ENCODE data around the gene AKT1.

Gene AKT1

DNA sequence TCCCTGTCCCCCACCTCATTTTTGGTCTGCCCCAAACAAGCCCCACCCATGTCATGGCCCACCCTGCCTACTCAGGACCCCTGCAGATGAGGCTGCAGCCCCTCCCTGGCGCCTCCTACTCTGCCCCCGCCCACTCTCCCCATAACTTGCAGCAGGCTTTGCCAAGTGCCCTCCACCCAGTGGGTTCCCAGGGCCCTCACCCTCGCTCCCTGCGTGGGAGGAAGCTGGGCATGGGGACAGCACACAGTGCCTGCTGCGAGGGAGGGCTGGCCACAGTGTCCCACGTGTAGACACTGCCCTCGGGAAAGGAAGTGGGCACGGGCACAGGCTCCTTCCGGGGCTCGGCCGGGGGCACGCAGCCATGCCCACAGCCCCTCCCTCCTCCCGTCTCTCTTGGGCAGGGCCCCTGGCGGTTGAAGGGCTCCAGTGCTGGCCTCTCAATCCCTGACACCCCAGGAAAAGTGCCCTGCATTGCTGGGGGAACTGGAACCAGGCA is 9.4 kb downstream of the AKT1 start:
- DNase-seq (ENCODE audit: low spot score) = no peak

- DNase-seq (ENCODE audit: low spot score) = no peak
Measured at GRCh38 chr14:104785708-104786080, 9.9 kb downstream of the AKT1 start.

GRCh38 chr14:104784846-104785707 is 10.5 kb downstream of the AKT1 start:
- DNase-seq (ENCODE audit: low spot score) = no peak

- no peak for DNase-seq (ENCODE audit: low spot score)
Measured at GRCh38 chr14:104784218-104784568, 11.4 kb downstream of the AKT1 start.

GRCh38 chr14:104783484-104784217 is 11.9 kb downstream of the AKT1 start:
- no peak for DNase-seq (ENCODE audit: low spot score)

DNA sequence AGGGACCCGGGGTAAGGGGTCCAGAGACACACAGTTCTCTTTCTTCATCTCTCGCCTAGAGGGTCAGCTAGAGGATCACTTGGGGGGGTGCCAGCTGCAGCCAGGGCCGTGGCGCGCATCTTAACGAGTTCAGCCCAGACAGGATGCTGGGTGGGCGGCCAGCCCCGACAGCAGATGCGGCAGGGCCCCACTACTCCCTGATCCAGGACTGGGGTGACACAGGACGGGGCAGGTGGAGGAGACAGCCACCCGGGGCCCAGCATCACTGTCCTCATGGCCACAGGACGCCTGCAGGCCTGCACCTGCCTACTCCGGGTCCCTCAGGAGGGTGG is 12.8 kb downstream of the AKT1 start:
- no peak for DNase-seq (ENCODE audit: low spot score)

- DNase-seq (ENCODE audit: low spot score) = no peak
Measured at GRCh38 chr14:104782086-104782807, 13.3 kb downstream of the AKT1 start.

GRCh38 chr14:104781271-104782077 is 14.1 kb downstream of the AKT1 start:
- no peak for DNase-seq (ENCODE audit: low spot score)

DNA sequence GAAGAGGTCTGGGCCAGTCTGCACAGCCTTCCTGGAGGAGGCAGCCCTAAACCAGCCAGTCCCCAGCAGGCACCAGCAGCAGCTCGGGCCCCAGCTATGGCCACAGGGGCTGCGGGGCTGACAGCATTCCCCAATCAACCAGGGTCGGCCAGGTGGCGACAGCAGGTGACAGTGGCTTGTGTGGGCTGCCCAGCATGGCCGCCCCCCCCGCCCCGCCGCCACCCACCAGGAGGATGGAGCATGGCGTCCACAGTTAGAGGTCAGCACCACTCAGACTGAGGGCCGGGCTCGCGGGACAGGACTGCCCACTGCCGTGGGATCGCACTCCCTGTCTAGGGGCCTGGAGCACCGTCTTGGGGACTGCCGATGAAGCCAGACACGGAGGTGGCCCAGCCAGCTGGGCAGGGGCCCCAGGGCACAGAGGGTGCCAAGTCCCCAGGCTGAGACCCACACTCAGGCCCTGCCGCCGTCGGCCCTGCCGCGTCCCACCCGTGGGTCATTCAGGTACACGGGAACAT is 15.0 kb downstream of the AKT1 start:
- DNase-seq (ENCODE audit: low spot score) = no peak

DNA sequence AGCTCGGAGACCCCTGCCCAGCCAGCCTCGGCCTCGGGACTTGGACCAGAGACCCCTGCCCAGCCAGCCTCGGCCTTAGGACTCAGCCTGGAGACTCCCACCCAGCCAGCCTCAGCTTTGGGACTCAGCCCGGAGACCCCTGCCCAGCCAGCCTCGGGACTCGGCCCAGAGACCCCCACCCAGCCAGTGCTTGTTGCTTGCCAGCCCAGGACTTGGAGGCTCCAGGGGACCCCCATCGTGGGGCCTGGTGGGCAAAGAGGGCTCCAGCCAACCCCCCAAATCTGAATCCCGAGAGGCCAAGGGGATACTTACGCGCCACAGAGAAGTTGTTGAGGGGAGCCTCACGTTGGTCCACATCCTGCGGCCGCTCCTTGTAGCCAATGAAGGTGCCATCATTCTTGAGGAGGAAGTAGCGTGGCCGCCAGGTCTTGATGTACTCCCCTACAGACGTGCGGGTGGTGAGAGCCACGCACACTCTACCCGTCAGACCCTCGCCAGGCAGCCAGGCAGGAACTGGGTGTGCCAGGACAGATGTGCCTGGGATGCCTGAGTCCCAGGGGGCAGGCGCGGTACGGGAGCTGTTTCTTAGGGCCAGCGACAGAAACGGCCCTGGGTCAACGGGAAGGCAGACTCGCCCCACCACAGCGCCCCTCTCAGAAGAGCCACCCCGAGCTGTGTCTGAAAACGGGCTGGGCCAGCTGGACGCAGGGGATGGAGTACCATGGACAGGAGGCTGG is 15.6 kb downstream of the AKT1 start:
- no peak for DNase-seq (ENCODE audit: low spot score)

DNA sequence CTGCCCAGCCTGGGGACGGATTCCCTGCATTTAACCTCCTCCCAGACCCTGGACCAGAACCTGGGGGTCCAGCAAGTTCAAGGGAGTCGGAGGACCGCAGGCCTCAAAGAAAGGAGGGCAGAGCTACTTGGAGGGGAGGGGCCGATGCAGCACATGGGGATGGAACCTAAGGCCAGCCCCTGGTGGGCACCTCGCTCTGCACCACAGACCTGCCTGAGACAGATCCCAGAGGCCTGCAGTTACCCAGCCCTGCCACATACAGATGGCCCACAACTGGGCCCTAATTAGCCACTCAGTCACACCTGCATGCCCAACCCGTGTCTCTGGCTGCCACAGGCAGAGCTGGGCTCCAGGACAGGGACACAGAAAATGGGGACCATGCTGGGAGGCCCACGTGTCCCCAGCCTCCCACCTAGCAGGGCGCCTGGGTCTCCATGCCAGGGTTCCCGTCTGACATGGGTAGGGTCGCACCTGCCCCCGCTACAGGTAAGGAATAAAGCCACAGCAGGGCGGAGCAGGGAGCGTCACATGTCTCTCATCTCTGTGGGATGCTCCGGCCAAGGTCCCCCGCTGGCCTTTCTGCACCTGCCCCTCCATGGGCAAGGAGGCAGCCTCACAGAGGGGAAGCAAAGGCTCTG is 16.7 kb downstream of the AKT1 start:
- DNase-seq (ENCODE audit: low spot score) = no peak

- no peak for DNase-seq (ENCODE audit: low spot score)
Measured at GRCh38 chr14:104777808-104778249, 17.7 kb downstream of the AKT1 start.

- no peak for DNase-seq (ENCODE audit: low spot score)
Measured at GRCh38 chr14:104776961-104777807, 18.4 kb downstream of the AKT1 start.

DNA sequence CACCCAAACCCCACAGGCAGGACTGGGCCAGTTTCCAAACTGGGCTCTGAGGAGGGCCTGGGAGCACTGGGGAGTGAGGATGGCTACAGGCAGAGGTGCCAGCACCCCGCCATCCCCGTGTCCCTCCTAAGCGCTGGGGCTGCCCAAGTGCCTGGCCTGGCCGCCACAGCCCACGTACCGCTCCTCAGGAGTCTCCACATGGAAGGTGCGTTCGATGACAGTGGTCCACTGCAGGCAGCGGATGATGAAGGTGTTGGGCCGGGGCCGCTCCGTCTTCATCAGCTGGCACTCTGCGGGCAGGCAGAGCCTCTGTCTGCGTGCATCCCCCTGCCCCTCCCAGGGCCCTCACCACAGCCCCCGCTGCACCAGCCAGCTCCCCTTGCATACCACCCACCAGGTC is 19.1 kb downstream of the AKT1 start:
- no peak for DNase-seq (ENCODE audit: low spot score)

GRCh38 chr14:104775073-104775489 is 20.5 kb downstream of the AKT1 start:
- DNase-seq (ENCODE audit: low spot score) = no peak

DNA sequence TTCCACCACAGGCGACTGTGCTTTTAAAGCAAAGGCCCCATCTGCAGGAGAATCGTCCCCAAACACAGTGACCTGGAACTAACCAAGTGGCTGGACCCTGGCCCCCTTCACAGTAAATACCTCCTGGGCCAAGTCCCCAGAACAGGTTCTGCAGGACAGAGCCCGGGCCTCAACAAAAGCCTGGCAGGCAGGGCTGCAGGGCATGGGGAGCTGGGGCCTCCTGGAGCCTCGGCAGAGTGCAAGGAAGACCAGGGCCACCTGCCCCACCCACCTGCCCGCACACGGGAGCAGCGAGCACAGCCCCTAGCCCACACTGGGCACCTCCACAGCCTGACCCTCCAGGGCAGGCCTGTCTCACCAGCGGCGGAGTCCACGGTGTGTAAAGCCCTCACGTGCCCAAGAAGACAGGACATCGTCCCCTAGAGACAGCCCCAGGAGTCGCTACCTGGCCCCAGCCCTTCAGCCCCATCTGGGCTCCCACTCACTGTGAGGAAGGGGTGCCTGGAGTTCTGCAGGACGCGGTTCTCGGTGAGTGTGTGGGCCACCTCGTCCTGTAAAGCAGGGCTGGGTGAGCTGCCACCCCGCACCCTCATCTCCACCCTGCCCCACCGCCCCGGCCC is 21.0 kb downstream of the AKT1 start:
- DNase-seq (ENCODE audit: low spot score) = no peak

- DNase-seq (ENCODE audit: low spot score) = no peak
Measured at GRCh38 chr14:104773505-104774452, 21.8 kb downstream of the AKT1 start.
